HG02870 (cell line): ENCODE data around the gene DDX27.

Experiments used
- ATAC-seq: cut with Tn5 transposase; IDR thresholded peaks from one replicate; pipeline ENCODE4 v1.9.1; 2021; ENCODE audit warnings: mild to moderate bottlenecking, moderate library complexity; ENCODE audit not compliant: unreplicated experiment

The DDX27 gene

DNA sequence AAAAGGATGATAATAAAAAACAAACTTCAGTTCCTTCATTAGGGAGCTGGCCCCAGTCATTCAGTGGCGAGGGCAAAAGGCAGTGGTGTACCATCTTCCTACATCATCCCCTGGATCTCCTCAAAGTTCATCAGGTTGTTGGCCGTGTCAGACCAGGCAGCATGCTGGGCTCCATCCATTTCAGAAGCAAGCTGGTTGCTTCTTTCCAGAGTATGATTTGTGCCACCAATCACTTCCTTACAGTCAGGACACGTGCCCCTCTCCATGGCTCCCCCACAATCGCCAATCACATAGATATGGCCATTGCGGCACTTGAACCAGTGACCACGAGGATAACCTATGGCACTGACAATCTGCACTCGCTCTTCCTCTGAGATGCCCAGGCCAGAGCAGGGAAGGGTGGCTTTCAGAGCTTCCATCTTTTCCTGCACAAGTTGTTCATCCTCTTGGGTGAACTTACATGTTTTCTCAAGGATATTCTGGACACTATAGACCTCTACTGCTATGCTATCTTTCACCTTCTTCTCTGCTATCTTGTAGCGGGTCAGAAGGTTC, 28.0 kb downstream of the DDX27 start:
- ATAC-seq, result no peak

DNA sequence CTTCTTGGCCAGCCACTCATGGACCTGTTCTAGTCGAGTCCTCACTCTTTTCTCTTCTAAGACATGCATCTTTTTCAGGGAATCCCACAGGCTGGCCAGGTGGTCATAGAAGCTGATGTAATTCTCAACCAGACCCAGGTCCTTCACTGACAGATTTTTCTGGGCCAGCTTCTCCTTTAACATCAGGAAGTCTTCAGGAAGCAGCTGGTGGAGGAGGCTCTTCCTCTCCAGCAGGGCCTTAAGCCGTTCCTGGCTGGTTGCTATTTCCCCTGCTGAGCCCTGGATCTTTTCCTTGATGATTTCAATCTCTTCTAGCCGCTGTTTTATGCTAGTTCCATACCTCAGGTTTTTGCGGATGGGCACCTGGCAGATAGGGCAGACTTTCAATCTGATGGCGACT, 28.6 kb downstream of the DDX27 start:
- no peak for ATAC-seq

DNA sequence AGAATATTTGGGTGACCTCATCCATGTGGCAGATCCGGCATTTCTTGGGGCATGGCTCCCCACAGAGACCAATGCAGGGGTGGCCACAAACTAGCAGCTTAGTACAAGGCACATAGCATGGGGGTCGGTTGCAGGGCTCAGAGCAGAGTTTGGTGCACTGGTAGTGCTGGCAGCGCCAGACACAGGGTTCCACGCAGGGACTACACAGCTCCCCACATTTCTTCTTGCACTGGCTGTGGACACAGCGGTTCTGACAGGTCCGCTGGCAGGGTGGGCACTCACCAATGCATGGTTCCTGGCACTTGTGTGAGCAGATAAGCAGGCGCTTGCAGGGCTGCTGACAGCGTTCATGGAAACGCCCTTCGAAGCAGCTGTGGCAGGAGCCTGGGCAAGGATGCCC, 29.1 kb downstream of the DDX27 start:
- no peak for ATAC-seq

DNA sequence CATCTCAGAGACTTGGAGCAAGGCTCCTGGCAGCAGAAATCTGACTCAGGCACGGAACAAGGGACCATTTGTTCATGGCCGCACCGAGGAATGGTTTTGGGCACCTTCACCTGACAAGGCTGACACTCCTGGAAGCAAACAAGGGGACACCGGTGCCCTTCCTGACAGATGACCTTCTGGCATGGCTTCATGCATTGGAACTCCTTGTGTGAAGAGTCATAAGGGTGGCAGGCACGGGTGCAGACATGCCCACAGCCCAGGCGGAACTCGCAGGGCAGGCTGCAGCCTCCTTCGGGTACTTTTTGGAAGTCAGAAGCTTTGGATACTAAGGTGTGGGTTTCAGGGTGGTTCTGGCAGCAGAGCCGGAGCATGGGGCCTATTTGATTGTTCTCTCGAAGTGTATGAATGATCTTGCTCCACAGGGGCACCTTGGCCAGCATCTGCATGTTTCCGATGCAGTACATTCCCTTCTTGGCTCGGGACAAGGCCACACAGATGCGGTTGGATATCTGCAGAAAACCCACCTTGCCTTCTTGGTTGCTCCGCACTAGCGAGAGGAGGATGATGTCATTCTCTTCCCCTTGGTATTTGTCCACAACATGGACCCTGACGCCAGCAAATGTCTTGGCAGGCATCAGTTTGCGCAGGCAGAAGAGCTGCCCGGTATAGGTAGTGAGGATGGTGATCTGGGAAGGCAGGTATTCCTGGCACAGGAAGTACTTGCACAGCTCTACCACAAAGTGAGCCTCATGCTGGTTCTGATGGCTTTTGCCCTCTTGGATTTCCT, 29.9 kb downstream of the DDX27 start:
- no peak for ATAC-seq

DNA sequence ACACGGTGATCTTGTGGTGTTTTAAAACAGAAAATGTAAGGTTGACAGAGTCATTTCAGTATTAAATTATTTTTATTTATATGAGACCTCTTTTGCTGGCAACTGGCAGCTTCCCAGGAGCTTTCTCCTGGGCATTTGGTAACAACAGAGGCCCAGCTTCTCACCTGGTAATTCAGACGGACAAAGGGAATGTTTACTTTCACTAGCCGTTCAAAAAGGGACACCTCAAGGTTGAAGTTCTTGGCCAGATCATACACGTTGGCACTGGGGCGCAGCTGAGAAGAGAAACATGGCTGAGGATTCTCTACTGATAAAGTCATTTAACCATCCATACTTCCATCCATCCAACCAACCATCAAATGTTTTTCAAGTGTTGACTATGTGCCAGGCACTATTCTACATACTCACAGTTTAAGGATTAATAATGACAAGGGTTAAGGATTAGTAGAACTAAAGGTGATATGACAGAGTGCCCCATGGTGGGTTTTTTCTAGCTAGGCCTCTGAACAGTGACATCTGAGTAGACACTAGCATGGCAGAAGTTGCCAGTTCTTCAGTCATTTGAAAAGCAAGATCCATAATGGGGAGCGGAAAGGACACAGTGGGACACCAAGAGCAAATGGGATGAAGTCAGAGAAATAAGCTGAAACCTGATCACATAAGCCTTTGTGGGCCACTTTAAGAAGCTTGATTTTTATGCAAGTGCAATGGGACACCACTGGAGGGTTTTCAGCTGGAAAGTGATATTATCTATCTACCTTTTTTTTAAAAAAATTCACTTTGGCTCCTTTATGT, 33.5 kb downstream of the DDX27 start:
- ATAC-seq, result no peak

DNA sequence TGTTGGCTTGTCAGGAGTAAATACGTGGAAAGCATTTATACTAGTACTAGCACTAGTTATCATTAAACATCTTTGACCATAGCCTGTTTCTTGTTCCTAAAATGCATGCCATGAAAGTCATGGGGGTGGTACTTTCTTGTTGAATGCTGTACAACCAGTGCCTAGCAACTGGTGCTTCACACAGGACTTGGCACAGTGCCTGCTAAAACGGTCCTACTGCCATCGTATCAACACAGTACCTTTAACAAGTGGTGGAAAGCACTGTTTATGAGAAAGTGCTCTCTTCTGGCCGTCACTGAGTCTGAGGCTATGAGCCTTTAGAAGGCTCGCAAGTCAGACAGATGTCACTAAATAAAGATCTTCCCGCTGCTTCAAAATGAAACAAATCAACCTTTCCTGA, 37.0 kb downstream of the DDX27 start:
- no peak for ATAC-seq

DNA sequence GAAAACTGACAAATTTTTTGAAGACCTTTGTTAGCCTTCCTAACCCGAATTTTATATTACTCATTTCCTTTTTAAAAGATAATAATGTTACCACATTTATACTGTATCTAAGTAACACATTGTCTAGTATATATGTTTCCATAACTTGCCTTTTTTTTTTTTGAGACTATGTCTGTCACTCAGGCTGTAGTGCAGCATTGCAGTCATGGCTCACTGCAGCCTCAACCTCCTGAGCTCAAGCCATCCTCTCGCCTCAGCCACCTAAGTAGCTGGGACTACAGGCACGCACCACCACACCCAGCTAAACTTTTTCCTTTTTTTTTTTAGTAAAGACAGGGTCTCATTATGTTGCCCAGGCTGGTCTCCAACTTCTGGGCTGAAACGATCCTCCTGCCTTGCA, 40.1 kb downstream of the DDX27 start:
- ATAC-seq, result no peak

DNA sequence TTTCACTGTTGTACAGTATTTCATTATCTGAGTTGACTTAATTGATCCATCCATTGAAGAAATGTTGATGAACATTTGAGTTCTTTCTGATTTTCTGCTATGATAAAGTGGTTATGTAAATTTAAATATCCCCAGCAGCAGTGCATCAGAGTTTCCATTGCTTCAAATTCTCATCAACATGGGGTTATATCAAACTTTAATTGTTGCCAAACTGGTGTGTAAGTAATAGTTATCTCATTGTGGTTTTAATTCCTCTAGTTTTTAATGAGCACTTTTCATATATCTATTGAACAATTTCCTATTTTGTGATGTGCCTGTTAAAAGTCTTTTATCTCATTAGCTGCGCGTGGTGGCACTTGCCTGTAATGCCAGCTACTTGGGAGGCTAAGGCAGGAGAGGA, 40.6 kb downstream of the DDX27 start:
- ATAC-seq, result no peak

DNA sequence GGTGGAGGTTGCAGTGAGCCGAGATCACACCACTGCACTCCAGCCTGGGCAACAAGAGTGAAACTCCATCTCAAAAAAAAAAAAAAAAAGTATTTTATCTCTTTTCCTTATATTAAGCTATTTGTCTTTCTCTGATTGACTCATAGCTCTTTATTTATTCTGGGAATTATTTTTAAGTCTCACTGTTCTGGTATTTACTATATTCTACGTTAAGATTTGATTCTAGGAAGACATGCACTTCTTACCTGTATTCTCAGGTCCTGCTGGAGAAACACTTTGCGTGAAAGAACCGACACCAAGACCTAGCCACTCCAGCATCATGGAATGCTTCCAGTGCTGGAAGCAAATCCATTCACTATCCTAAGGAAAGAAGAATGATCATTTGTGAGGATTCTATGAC, 41.0 kb downstream of the DDX27 start:
- ATAC-seq, result no peak

DNA sequence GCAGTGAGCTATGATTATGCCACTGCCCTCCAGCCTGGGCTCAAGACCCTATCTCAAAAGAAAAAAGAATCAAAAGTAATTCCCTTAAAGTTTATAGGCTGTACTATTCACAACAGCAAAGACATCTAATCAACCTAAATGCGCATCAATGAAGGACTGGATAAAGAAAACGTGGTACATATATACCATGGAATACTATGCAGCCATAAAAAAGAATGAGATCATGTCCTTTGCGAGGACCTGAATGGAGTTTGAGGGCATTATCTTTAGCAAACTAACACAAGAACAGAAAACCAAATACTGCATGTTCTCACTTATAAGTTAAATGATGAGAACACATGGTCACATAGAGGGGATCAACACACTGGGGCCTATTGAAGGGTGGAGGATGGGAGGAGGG, 42.0 kb downstream of the DDX27 start:
- no peak for ATAC-seq

DNA sequence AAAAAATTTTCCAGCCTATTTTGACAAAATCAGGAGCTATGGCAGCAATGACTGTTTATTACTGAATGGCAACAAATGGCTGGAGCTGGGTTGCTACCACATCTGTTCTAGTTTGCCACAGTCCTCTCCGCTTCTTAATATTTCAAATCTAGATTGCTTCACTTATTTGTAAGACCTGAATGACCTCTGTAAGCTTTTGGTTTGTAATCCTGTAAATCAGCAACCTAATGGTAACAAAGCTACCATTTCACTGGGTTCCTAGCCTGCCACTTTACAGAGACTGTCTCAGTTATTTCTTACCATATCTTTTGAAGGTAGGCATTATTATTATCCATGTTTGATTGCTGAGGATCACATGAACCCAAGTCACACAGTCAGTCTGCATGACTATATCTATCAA, 43.2 kb downstream of the DDX27 start:
- no peak for ATAC-seq

DNA sequence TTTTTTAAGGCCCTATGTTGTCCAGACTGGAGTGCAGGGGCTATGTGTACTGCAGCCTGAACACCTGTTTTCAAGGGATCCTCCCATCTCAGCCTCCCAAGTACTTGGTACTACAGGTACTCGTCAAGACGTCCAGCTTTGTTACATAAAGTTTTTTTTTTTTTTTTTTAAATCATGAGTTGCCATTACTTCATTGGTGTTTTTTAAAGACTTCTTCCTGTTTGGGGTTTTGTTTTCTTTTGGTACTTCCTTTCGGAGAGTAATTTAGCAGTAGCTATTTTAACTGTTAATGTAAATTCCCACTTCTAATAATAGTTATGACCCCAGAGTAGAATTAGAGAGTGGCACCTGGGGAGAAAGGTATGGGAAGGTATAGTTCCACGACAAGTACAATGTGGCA, 48.1 kb downstream of the DDX27 start:
- ATAC-seq, result no peak

DNA sequence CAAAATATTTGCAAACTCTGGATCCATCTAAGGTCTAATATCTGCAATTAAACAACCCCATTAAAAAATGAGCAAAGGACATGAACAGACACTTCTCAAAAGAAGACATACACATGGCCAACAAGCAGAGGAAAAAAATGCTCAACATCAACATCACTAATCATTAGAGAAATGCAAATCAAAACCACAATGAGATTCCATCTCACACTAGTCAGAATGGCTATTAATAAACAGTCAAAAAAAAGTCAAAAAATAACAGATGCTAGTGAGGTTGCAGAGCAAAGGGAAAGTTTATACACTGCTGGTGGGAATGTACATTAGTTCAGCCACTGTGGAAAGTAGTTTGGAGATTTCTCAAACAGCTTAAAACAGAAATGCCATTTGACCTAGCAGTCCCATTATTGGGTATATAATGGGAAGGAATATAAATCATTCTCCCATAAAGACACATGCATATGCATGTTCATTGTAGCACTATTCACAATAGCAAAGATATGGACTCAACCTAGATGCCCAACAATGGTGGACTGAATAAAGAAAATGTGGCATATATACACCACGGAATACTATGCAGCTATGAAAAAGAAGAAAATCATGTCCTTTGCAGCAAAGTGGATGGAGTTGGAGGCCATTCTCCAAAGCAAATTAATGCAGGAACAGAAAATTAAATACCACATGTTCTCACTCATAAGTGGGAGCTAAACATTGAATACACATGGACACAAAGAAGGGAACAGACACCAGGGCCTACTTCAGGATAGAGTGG, 49.6 kb downstream of the DDX27 start:
- ATAC-seq, result no peak

DNA sequence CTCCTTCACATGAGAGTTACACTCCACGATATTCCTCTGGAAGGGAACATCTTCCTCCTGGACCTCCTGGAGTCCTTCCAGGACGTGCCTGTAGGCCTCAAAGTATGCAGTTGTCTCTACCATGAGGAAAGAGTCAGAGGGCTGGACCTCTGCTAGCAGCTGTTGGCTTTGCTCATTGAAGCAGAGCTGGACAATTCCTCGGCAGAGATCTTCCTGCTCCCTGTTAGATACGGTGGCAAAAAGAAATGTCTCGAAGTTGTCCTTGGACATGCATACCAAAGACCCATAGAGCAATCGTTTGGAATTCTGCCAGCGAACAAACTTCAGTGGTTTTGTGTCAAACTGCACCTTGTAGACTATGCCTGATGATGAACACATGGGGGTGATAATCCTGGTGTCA, 51.0 kb downstream of the DDX27 start:
- no peak for ATAC-seq

DNA sequence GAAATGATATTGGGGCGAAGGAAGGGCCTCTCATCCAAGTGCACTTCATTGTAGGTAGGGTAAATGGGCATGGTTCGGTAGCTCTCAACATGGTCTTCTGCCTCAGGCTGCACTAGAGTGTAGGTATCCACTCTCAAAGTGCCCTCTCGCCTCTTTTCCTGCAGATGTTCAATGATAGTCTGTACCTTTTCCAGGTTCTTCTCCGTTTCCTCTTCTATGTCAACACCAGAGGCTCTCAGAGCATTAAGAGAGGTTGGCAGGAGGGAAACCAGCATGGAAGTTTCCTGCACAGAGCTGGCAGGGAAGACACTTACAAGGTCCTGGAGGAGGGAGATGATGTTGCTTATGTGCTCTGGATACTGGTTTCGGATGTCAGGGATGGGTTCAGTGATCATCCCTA, 51.5 kb downstream of the DDX27 start:
- ATAC-seq, result no peak

DNA sequence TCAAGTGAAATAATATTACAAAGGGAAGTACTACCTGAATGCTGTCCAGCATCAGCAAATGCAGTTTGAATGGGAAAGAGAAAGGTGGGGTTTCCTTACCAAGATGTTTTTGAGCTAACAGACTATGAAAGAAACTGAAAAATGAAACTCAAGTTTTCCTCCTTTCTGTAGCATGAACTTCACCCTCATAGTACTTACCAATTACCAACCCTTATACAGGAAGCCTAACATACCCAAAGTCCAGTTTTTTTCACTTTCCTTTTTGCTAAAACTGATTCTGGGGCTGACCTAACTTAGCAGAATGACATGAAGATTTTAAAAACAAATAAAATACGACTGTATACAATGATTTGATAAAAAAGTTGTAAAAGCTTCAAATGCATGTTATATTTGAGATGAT, 53.4 kb downstream of the DDX27 start:
- no peak for ATAC-seq

DNA sequence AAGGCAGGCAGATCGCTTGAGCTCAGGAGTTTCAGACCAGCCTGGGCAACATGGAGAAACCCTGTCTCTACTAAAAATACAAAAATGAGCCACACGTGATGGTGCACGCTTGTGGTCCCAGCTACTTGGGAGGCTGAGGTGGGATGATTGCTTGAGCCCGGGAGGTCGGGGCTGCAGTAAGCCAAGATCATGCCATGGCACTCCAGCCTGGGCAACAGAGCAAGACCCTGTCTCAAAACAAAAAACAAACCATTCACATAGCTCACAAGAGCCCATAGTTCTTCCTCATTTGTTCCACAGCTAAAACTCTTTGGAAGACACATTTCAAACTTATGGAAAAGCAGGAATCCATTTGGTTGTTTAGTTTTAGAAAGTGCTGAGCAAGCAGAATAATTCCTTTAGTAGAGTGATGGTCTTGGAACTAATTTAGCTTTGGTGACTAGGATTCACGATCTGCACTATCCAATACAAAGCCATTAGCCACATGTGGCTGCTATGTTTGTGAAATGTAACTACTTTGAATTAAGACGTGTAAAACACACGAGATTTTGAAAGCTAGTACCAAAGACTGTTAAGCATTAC, 54.6 kb downstream of the DDX27 start:
- no peak for ATAC-seq

DNA sequence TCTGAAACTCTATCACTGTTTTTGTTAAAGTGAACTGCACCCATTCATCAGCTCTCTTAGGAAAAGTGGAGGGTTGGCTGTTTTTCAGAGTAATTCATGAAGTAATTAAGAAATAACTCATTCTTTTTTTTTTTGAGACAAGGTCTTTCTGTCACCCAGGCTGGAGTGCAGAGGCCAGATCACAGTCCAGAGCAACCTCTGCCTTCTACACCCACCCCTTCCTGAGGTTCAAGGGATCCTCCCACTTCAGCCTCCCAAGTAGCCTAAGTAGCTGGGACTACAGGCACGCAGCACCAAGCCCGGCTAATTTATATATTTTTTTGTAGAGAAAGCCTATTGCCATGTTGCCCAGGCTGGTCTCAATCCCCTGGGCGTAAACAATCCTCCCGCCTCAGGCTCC, 56.0 kb downstream of the DDX27 start:
- no peak for ATAC-seq

DNA sequence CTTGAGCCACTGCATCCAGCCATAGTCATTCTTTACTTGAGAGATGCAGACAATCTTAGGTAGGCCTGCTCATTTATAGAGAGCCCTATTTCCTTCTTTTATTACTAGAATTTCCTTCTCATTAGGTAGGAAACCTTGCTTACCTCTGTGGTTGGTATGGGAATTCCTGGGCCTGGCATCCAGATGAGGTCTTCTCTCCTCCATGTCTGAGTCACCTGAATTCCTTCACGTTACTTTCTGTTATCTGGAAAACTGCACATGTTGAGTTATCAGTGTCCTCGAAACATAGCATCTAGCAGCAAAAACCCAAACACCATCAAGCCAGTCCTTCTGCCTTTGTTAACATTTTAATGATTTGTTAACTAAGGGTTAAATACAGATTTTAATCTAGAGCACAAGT, 56.4 kb downstream of the DDX27 start:
- ATAC-seq, result no peak

DNA sequence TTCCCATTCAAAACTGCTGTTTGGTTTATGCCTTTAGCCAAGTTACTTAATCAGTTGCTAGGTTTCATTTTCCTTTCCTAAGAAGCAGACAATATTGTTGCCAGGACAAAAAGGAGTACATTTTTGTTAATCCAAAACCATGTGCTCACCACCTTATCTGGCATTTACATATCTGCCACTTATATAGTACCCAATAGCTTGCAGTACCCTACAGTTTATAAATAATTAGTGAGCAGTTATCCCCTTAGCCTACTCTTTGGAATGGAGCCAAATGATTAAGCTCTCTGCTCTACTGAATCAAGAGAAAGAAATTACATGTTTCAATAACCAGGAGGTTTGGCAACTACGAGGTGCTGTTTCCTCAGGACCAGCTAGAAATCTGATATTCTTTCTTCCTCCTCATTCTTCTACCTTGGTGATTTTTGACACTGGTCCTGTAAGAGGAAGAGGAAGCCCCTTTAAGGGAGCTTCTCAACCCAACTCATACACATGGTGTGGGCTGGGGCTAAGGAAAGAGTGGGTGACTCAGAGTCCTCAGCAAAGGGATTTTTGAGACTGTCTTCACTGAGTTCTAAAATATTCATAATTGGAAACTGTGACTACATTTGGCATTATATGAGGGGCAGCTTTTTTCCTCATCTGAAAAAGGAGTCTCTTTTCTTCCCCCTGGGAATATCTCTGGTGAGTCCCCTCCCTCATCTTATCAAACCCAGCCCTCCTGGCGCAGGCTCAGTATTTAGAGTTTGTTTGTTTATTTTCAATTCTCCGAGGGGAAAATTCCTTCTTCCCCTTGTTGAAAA, 57.1 kb downstream of the DDX27 start:
- ATAC-seq, result no peak
